Progenitor cell of endocrine pancreas (in vitro differentiated cells): ENCODE measurements around the gene ANGPTL4. TPM values are rescaled to one million over a fixed set of nuclear protein-coding genes. Genes with fewer than 3 reads are reported as not detected.

Source experiments
- DNase-seq: peaks from one replicate; pipeline ENCODE4 v3.0.0; 2021; ENCODE audit warnings: low spot score; ENCODE audit not compliant: unreplicated experiment
- H3K27ac Mint-ChIP-seq: 2 replicates; pipeline ENCODE4 v1.8.0; 2021; ENCODE audit warnings: mild to moderate bottlenecking, moderate library complexity, mixed read lengths
- H3K27me3 Mint-ChIP-seq: 2 replicates; pipeline ENCODE4 v1.8.0; 2021; ENCODE audit warnings: mixed read lengths
- H3K36me3 Mint-ChIP-seq: 2 replicates; pipeline ENCODE4 v1.8.0; 2022; ENCODE audit warnings: mixed read lengths; ENCODE audit not compliant: insufficient read depth
- H3K4me1 Mint-ChIP-seq: 2 replicates; pipeline ENCODE4 v1.8.0; 2021; ENCODE audit warnings: low read depth, mixed read lengths
- H3K4me3 Mint-ChIP-seq: 2 replicates; pipeline ENCODE4 v1.8.0; 2021; ENCODE audit warnings: low read depth, mild to moderate bottlenecking, moderate library complexity, mixed read lengths
- H3K9me3 Mint-ChIP-seq: 2 replicates; pipeline ENCODE4 v1.8.0; 2021; ENCODE audit warnings: low read depth, mixed read lengths
- CTCF ChIP-seq: fragments of 200-600 bp; sonication (generic); IDR thresholded peaks from one replicate; pipeline ENCODE4 v1.5.0; 2021; ENCODE audit warnings: antibody characterized with exemption, mild to moderate bottlenecking; ENCODE audit not compliant: unreplicated experiment
- total RNA-seq: library from RNA; stranded (reverse); gene quantifications from 2 replicates; pipeline ENCODE4 v1.2.1, GENCODE V29; 2021

Gene ANGPTL4
- total RNA-seq, 1 donor from 2014 or later = 0.77 TPM

GRCh38 chr19:8396185-8396562 lies 32.2 kb downstream of the ANGPTL4 start:
- Mint-ChIP-seq H3K4me1 (peaks cover 23% of the 10 kb centered on the region), H3K36me3 (peaks cover 7% of the 10 kb centered on the region), H3K27ac (peak overlapping the region; percentile 88), H3K4me3 (no peak overlapping the region), H3K27me3 (no peaks in the 10 kb centered on the region), H3K9me3 (no peaks in the 10 kb centered on the region)
- DNase-seq = no peak
- no peak for TF ChIP-seq CTCF

GRCh38 chr19:8396563-8397203 lies 32.7 kb downstream of the ANGPTL4 start:
- Mint-ChIP-seq H3K4me1 (peaks cover 21% of the 10 kb centered on the region), H3K27me3 (no peaks in the 10 kb centered on the region), H3K36me3 (peaks cover 7% of the 10 kb centered on the region), H3K4me3 (no peak overlapping the region), H3K9me3 (no peaks in the 10 kb centered on the region), H3K27ac (peak overlapping the region; percentile 88)
- TF ChIP-seq CTCF = peak; percentile 54
- DNase-seq = no peak

DNA sequence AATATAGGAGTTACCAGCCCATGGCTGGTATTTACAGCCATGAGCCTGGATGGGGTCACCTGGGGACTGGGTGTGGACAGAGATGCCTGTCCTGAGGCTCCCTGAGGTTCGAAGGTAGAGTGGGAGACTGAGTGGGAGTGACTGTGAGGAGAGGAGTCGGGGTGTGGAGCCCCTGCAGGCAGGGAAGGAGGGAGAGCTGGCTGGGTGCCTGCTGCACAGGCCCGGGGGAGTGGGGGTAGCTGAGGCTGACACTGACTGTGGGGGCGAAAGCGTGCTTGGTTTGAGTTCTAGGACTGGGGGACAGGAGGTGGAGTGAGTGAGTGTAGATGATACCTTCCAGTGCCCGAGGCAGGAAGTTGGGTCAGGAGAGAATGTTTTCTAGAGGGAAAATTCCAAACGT lies 33.3 kb downstream of the ANGPTL4 start:
- no peaks in the 10 kb centered on the region for H3K9me3 Mint-ChIP-seq
- H3K4me1 Mint-ChIP-seq = peaks cover 17% of the 10 kb centered on the region
- H3K27ac Mint-ChIP-seq = peak overlapping the region; percentile 71
- no peak overlapping the region for H3K4me3 Mint-ChIP-seq
- peaks cover 11% of the 10 kb centered on the region for H3K36me3 Mint-ChIP-seq
- TF ChIP-seq CTCF = no peak
- H3K27me3 Mint-ChIP-seq = no peaks in the 10 kb centered on the region
- DNase-seq = no peak

DNA sequence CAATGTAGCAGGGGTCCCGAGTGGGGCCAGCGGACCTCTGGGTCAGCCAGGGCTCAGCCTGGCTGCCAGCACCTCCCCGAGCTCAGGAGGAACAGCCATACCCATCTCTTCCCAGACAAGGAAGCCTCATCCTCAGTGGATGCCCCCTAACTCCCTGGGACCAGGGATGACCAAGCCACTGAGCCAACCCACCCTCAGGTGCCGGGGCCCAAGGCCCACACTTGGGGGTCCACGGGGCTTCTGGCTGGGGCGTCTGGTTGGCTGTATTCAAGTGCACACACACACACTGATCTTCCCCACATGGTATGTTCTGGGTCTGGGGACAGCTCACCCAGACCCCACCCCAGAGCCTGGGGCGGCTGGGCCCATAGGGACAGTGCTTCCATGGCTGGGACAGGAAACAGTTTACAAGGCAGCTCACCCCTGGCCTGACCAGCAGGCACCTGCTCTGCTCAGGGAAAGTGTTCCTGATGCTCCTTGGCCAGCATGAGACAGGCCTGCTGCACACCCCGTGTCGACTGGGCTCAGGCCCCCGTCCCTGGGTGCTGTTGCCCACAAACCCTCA lies 33.9 kb downstream of the ANGPTL4 start:
- H3K27ac Mint-ChIP-seq = no peak overlapping the region
- H3K27me3 Mint-ChIP-seq = no peaks in the 10 kb centered on the region
- no peak overlapping the region for H3K4me3 Mint-ChIP-seq
- peaks cover 17% of the 10 kb centered on the region for H3K4me1 Mint-ChIP-seq
- no peak for DNase-seq
- no peaks in the 10 kb centered on the region for H3K9me3 Mint-ChIP-seq
- peaks cover 11% of the 10 kb centered on the region for H3K36me3 Mint-ChIP-seq
- TF ChIP-seq CTCF = no peak

DNA sequence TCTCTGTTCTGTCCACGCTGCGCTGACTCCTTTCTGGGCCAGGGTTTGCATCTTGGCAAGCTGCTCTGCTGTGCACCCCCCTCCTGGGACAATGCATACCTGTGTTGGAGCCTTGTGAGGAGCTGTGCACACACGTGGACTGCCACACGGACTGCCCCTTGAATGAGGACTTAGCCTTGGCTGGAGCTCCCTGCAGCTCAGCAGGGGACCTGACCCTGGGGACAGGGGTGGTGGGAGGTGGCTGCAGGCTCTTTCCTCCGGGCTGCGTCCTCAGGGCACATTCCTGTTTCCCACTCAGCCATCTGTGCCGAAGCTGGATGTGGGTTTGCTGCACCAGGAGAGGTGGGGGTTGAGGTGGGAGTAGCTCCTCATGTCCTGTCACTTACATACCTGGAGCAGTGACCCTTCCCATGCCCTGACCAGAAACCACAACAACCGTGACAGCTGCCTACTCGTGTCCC lies 34.4 kb downstream of the ANGPTL4 start:
- H3K36me3 Mint-ChIP-seq = peaks cover 10% of the 10 kb centered on the region
- no peaks in the 10 kb centered on the region for H3K27me3 Mint-ChIP-seq
- H3K27ac Mint-ChIP-seq = peak overlapping the region; percentile 29
- DNase-seq = no peak
- TF ChIP-seq CTCF = no peak
- H3K4me1 Mint-ChIP-seq = peaks cover 14% of the 10 kb centered on the region
- no peaks in the 10 kb centered on the region for H3K9me3 Mint-ChIP-seq
- no peak overlapping the region for H3K4me3 Mint-ChIP-seq
